Dendritic cell treated with granulocyte-macrophage colony-stimulating factor and Interleukin-4, amounts not matched to agents 40 ng/mL and 50 ng/mL, for 4 days (primary cell): ENCODE data around the gene TPD52L2.

Experiments
- H3K27ac Mint-ChIP-seq: one replicate; pipeline ENCODE4 v1.8.0; 2022; ENCODE audit warnings: mild to moderate bottlenecking, mixed read lengths
- H3K27me3 Mint-ChIP-seq: one replicate; pipeline ENCODE4 v1.8.0; 2022; ENCODE audit warnings: mild to moderate bottlenecking, mixed read lengths
- H3K36me3 Mint-ChIP-seq: one replicate; pipeline ENCODE4 v1.8.0; 2022; ENCODE audit warnings: low read depth, mixed read lengths
- H3K4me1 Mint-ChIP-seq: one replicate; pipeline ENCODE4 v1.8.0; 2022; ENCODE audit warnings: low read depth, mixed read lengths
- H3K4me3 Mint-ChIP-seq: one replicate; pipeline ENCODE4 v1.8.0; 2022; ENCODE audit warnings: mild to moderate bottlenecking, moderate library complexity, mixed read lengths
- H3K9me3 Mint-ChIP-seq: one replicate; pipeline ENCODE4 v1.8.0; 2022; ENCODE audit warnings: mixed read lengths
- intact Hi-C: fragments of 100-400 bp; cut with micrococcal nuclease; formaldehyde crosslinking; loops from one replicate; pipeline ENCODE4 v1.15.0; 2022

Gene TPD52L2

DNA sequence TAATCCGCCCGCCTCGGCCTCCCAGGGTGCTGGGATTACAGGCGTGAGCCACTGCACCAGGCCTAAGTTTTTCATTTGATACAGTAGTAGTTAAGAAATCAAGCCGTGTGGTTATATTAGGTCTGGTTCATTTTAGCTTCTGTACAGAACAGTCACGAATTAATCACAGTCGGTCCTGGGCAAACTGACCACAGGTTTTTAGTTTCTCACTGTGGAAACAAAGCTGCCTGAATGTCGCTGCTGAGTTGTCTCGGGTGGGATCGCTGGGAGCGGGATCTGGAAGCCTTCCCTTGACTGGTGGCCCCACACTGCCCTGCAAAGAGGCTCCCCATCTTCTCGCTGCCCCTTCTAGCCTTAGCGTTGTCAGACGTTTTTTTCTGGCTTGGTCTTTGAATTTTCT lies 72.5 kb downstream of the TPD52L2 start:
- intact Hi-C loops = no loop called here
- Mint-ChIP-seq H3K36me3 (peaks cover 94% of the 10 kb centered on the region), H3K27me3 (no peaks in the 10 kb centered on the region), H3K9me3 (no peaks in the 10 kb centered on the region), H3K4me1 (peaks cover 57% of the 10 kb centered on the region), H3K27ac (no peak overlapping the region), H3K4me3 (no peak overlapping the region)

DNA sequence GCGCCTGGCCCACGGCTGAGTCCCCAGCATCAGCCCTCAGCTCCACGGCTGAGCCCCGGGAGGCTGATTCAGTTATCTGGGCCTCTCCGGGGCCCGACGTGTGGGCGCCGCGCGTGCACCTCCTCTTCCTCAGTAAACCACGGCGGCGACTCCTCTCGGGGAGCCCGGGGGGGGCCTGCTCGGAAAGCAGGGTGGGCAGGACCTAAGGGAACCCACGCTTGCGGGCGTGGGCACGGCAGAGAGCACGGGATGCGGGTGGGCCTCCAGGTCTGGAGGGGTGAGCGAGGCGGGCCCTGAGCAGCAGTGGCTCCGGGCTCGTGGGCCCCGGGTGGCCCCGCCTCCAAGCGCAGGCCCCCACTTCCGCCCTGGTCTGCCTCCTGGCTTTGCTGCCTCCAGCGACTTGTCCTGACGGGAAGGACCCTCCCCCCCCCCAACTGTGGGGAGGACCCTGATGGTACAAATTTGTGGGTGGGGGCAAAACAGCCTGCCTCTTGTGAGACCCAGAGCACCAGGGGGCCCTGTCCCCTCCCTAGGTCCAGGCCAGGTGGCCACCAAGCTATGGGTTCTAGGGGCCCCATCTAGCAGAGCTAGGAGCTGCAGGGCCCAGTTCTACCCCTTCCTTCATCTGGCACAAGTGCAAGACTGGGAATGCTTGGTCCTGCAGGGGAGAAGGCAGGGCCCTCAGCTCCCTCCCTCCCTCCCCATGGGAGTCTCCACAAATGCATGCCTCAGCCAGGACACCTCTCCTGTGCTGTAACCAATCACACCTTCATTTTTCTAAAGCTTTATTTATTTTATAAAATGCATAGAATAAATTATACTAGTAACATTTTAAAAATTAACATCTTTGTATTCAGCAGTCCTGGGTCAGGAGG lies 74.2 kb downstream of the TPD52L2 start:
- Mint-ChIP-seq H3K9me3 (no peaks in the 10 kb centered on the region), H3K36me3 (peaks cover 94% of the 10 kb centered on the region), H3K4me3 (no peak overlapping the region), H3K27ac (no peak overlapping the region), H3K27me3 (no peaks in the 10 kb centered on the region), H3K4me1 (peaks cover 61% of the 10 kb centered on the region)
- intact Hi-C loops = no loop called here

DNA sequence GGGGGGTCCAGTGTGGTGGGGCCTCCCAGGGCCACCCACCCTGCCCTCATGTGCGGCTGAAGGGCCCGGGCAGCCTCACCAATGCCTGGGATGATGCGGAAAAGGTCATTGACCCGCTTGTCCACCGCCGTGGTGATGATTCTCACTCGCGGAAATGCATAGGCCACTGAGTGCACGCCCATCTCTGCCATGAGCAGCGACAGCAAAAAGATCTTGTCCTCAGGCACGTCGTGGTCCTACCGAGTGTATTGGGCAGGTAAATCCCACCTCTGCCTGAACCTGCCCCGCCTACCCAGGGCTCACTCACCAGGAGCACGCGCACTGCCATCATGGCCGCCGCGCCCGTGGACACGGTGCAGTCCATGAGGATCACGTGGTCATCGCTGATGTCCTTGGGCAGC lies 75.0 kb downstream of the TPD52L2 start:
- intact Hi-C loops = no loop called here
- Mint-ChIP-seq H3K27ac (no peak overlapping the region), H3K9me3 (no peaks in the 10 kb centered on the region), H3K27me3 (no peaks in the 10 kb centered on the region), H3K36me3 (peaks cover 94% of the 10 kb centered on the region), H3K4me1 (peaks cover 53% of the 10 kb centered on the region), H3K4me3 (no peak overlapping the region)

DNA sequence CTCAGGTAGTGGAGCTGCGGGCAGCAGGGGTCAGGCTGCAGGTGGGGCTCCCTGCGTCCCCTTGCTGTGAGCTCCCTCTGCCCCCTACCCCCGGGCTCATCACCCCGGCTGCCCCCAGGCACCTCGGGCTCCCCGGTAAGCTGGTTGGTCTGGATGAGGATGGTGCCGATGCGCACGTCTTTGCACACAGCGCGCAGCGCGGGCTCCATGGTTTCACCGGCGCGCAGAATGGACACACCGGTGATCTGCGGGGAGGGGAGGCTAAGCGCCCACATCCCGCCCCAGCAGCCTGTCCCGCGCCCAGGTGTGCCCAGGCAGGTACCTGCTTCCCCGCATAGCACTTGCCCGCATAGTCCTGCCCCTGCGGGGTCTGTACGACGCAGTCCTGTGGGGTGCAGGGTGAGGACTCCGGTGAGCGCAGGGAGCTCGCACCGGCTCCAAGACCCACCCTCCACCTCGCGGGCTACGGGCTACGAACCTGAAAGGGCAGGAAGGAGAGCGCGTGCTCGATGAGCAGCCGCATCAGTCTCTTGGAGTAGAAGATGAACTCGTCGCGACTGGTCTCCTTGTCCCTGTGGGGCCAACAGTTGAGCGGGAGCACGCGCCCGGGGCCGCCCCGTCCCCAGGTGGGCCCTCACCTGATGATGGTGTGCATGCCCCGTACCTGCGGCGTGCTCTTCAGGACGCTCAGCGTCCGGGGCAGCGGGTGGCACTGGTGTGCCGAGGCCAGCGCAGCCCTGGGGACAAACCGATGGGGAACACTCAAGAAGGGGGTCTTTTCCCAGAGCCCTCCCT lies 75.6 kb downstream of the TPD52L2 start:
- Mint-ChIP-seq H3K27me3 (no peaks in the 10 kb centered on the region), H3K4me3 (no peak overlapping the region), H3K27ac (peak overlapping the region; percentile 61), H3K4me1 (peaks cover 51% of the 10 kb centered on the region), H3K36me3 (peaks cover 94% of the 10 kb centered on the region), H3K9me3 (no peaks in the 10 kb centered on the region)
- intact Hi-C loops = no loop called here
